CD4-positive, CD25-positive, alpha-beta regulatory T cell (primary cell): ENCODE measurements around the gene FAM20C. TPM values are rescaled to one million over a fixed set of nuclear protein-coding genes. Genes with fewer than 3 reads are reported as not detected.

Experiments used
- ATAC-seq, 2 donors: fragments of 150-1000 bp; cut with Tn5 transposase; one replicate each; pipeline ENCODE4 v1.10.0; 2021; ENCODE audit warnings: low read depth in 2 of 2, moderate number of reproducible peaks in 2 of 2, moderate library complexity in 1 of 2
- DNase-seq, 3 donors: peaks; one replicate each; pipeline versions ENCODE4 v3.0.0 to v3.0.0-alpha.2; 2012 to 2022; ENCODE audit warnings: mixed read lengths in 1 of 3
- H3K27ac ChIP-seq: one replicate; pipeline ENCODE4 v1.7.0; 2013; ENCODE audit warnings: mild to moderate bottlenecking, low read length; ENCODE audit not compliant: insufficient read depth, poor library complexity, severe bottlenecking
- H3K27me3 ChIP-seq: one replicate; pipeline ENCODE4 v1.7.0; 2013; ENCODE audit warnings: low read length; ENCODE audit not compliant: control insufficient read depth, insufficient read depth
- H3K36me3 ChIP-seq: one replicate; pipeline ENCODE4 v1.7.0; 2013; ENCODE audit warnings: mild to moderate bottlenecking, low read length, moderate library complexity; ENCODE audit not compliant: control insufficient read depth, insufficient read depth
- H3K4me1 ChIP-seq: 2 replicates; pipeline ENCODE4 v1.7.0; 2013; ENCODE audit warnings: mild to moderate bottlenecking, low read length; ENCODE audit not compliant: insufficient read depth, control insufficient read depth, poor library complexity, severe bottlenecking
- H3K4me3 ChIP-seq: one replicate; pipeline ENCODE4 v1.7.0; 2013; ENCODE audit warnings: low read depth, mild to moderate bottlenecking, low read length, moderate library complexity
- H3K9me3 ChIP-seq, 2 experiments: 1 replicate in 1 of 2; 2 replicates in 1 of 2; pipeline ENCODE4 v1.7.0; 2013; ENCODE audit warnings: low read length in 2 of 2, mild to moderate bottlenecking in 1 of 2, moderate library complexity in 1 of 2; ENCODE audit not compliant: control insufficient read depth in 2 of 2
- H3K27ac Mint-ChIP-seq, 3 donors: one replicate each; pipeline ENCODE4 v1.8.0; 2020 to 2022; ENCODE audit warnings: mild to moderate bottlenecking in 3 of 3, mixed read lengths in 3 of 3, moderate library complexity in 2 of 3
- H3K27me3 Mint-ChIP-seq: one replicate; pipeline ENCODE4 v1.8.0; 2022; ENCODE audit warnings: mild to moderate bottlenecking, mixed read lengths
- H3K36me3 Mint-ChIP-seq: one replicate; pipeline ENCODE4 v1.8.0; 2020; ENCODE audit warnings: mixed read lengths
- H3K4me1 Mint-ChIP-seq, 4 donors: one replicate each; pipeline ENCODE4 v1.8.0; 2020 to 2022; ENCODE audit warnings: mixed read lengths in 4 of 4, mild to moderate bottlenecking in 1 of 4
- H3K4me3 Mint-ChIP-seq, 4 donors: one replicate each; pipeline ENCODE4 v1.8.0; 2020 to 2022; ENCODE audit warnings: mild to moderate bottlenecking in 4 of 4, mixed read lengths in 4 of 4, moderate library complexity in 3 of 4
- H3K9me3 Mint-ChIP-seq, 7 donors: one replicate each; pipeline ENCODE4 v1.8.0; 2020 to 2022; ENCODE audit warnings: mixed read lengths in 7 of 7, mild to moderate bottlenecking in 3 of 7, moderate library complexity in 2 of 7
- polyA plus RNA-seq, 4 donors: library from polyadenylated mRNA; unstranded; fragments of 300-500 nt; fragmentation: Illumina TruSeq; gene quantifications; one replicate each; pipeline ENCODE4 v1.2.3, GENCODE V29; 2021
- total RNA-seq: library from RNA; stranded (reverse); gene quantifications from one replicate; pipeline ENCODE4 v1.2.3, GENCODE V29; 2022

The FAM20C gene
- total and polyA plus RNA-seq, 5 donors from 2014 or later: not detected

GRCh38 chr7:253581-254336, 61.4 kb downstream of the FAM20C start:
- Histone ChIP-seq H3K4me3 (no peak overlapping the region), H3K9me3 (no peaks in the 10 kb centered on the region), H3K4me1 (no peaks in the 10 kb centered on the region), H3K27me3 (no peaks in the 10 kb centered on the region), H3K36me3 (no peaks in the 10 kb centered on the region), H3K27ac (no peak overlapping the region)
- DNase-seq (no peak), ATAC-seq (no peak)
- Mint-ChIP-seq H3K27ac (no peak overlapping the region), H3K9me3 (no peaks in the 10 kb centered on the region), H3K4me3 (no peak overlapping the region), H3K36me3 (no peaks in the 10 kb centered on the region), H3K27me3 (no peaks in the 10 kb centered on the region), H3K4me1 (no peaks in the 10 kb centered on the region)

- H3K9me3 ChIP-seq: no peaks in the 10 kb centered on the region
- ATAC-seq (no peak), DNase-seq (no peak)
- H3K27me3 ChIP-seq: no peaks in the 10 kb centered on the region
- H3K36me3 ChIP-seq: no peaks in the 10 kb centered on the region
- H3K27me3 Mint-ChIP-seq: no peaks in the 10 kb centered on the region
- H3K27ac ChIP-seq: no peak overlapping the region
- H3K4me1 Mint-ChIP-seq: no peaks in the 10 kb centered on the region
- H3K4me3 Mint-ChIP-seq: no peak overlapping the region
- no peaks in the 10 kb centered on the region for H3K36me3 Mint-ChIP-seq
- H3K9me3 Mint-ChIP-seq: no peaks in the 10 kb centered on the region
- H3K4me3 ChIP-seq: no peak overlapping the region
- no peak overlapping the region for H3K27ac Mint-ChIP-seq
- H3K4me1 ChIP-seq: no peaks in the 10 kb centered on the region
These were observed 62.1 kb downstream of the FAM20C start for GRCh38 chr7:254337-255037.

- ATAC-seq (no peak), DNase-seq (no peak)
- Histone ChIP-seq H3K9me3 (no peaks in the 10 kb centered on the region), H3K4me3 (no peak overlapping the region), H3K27me3 (no peaks in the 10 kb centered on the region), H3K36me3 (no peaks in the 10 kb centered on the region), H3K27ac (no peak overlapping the region), H3K4me1 (no peaks in the 10 kb centered on the region)
- no peaks in the 10 kb centered on the region for H3K36me3 Mint-ChIP-seq
- H3K9me3 Mint-ChIP-seq: no peaks in the 10 kb centered on the region
- H3K27ac Mint-ChIP-seq: no peak overlapping the region
- no peak overlapping the region for H3K4me3 Mint-ChIP-seq
- H3K27me3 Mint-ChIP-seq: no peaks in the 10 kb centered on the region
- no peaks in the 10 kb centered on the region for H3K4me1 Mint-ChIP-seq
These were observed 62.7 kb downstream of the FAM20C start for GRCh38 chr7:255038-255435.

- Histone ChIP-seq H3K27ac (no peak overlapping the region), H3K9me3 (no peaks in the 10 kb centered on the region), H3K36me3 (no peaks in the 10 kb centered on the region), H3K4me3 (no peak overlapping the region), H3K27me3 (no peaks in the 10 kb centered on the region), H3K4me1 (no peaks in the 10 kb centered on the region)
- H3K9me3 Mint-ChIP-seq: no peaks in the 10 kb centered on the region
- H3K4me3 Mint-ChIP-seq: no peak overlapping the region
- H3K4me1 Mint-ChIP-seq: no peaks in the 10 kb centered on the region
- no peaks in the 10 kb centered on the region for H3K27me3 Mint-ChIP-seq
- peak overlapping the region in 1 of 3 donors; percentile 79 for H3K27ac Mint-ChIP-seq
- no peaks in the 10 kb centered on the region for H3K36me3 Mint-ChIP-seq
- DNase-seq (no peak), ATAC-seq (no peak)
These were observed 63.5 kb downstream of the FAM20C start for GRCh38 chr7:255721-256361.

- Mint-ChIP-seq H3K36me3 (no peaks in the 10 kb centered on the region), H3K9me3 (peaks cover 0 to 2% (median 0%) of the 10 kb centered on the region in 7 donors), H3K27me3 (no peaks in the 10 kb centered on the region), H3K4me3 (no peak overlapping the region), H3K27ac (no peak overlapping the region), H3K4me1 (no peaks in the 10 kb centered on the region)
- Histone ChIP-seq H3K4me1 (no peaks in the 10 kb centered on the region), H3K27me3 (no peaks in the 10 kb centered on the region), H3K9me3 (no peaks in the 10 kb centered on the region), H3K4me3 (no peak overlapping the region), H3K36me3 (no peaks in the 10 kb centered on the region), H3K27ac (no peak overlapping the region)
- DNase-seq (no peak), ATAC-seq (no peak)
These were observed 64.1 kb downstream of the FAM20C start for GRCh38 chr7:256461-256940.

GRCh38 chr7:256981-257646, 64.7 kb downstream of the FAM20C start:
- Mint-ChIP-seq H3K4me1 (peaks cover 0 to 2% (median 0%) of the 10 kb centered on the region in 4 donors), H3K36me3 (no peaks in the 10 kb centered on the region), H3K4me3 (no peak overlapping the region), H3K9me3 (peaks cover 0 to 2% (median 0%) of the 10 kb centered on the region in 7 donors), H3K27me3 (no peaks in the 10 kb centered on the region), H3K27ac (no peak overlapping the region)
- Histone ChIP-seq H3K4me3 (no peak overlapping the region), H3K27me3 (no peaks in the 10 kb centered on the region), H3K9me3 (peaks cover 0 to 1% of the 10 kb centered on the region in 2 experiments), H3K27ac (no peak overlapping the region), H3K36me3 (no peaks in the 10 kb centered on the region), H3K4me1 (no peaks in the 10 kb centered on the region)
- ATAC-seq (no peak), DNase-seq (no peak)

GRCh38 chr7:257647-257992, 65.2 kb downstream of the FAM20C start:
- Histone ChIP-seq H3K9me3 (peaks cover 0 to 4% of the 10 kb centered on the region in 2 experiments), H3K27ac (no peak overlapping the region), H3K27me3 (no peaks in the 10 kb centered on the region), H3K36me3 (no peaks in the 10 kb centered on the region), H3K4me3 (no peak overlapping the region), H3K4me1 (no peaks in the 10 kb centered on the region)
- ATAC-seq: no peak
- DNase-seq: no peak
- peaks cover 0 to 6% (median 0%) of the 10 kb centered on the region in 4 donors for H3K4me1 Mint-ChIP-seq
- no peak overlapping the region for H3K27ac Mint-ChIP-seq
- peaks cover 0 to 3% (median 0%) of the 10 kb centered on the region in 7 donors for H3K9me3 Mint-ChIP-seq
- no peak overlapping the region for H3K4me3 Mint-ChIP-seq
- H3K36me3 Mint-ChIP-seq: no peaks in the 10 kb centered on the region
- H3K27me3 Mint-ChIP-seq: no peaks in the 10 kb centered on the region
